ENCODE measurements around the gene GPATCH3.

Gene GPATCH3

GRCh38 chr1:26864610-26865480 is 35.4 kb downstream of the GPATCH3 start:
- no peaks in the 10 kb centered on the region for H3K9me3 ChIP-seq (ENCODE audit: severe bottlenecking)
- H3K27ac ChIP-seq: peak overlapping the region; percentile 95
- no peaks in the 10 kb centered on the region for H3K36me3 ChIP-seq
- peak; percentile 97 for DNase-seq
- no peaks in the 10 kb centered on the region for H3K27me3 ChIP-seq (ENCODE audit: insufficient read depth, low read depth, severe bottlenecking)
- TF ChIP-seq, protein P1, sequence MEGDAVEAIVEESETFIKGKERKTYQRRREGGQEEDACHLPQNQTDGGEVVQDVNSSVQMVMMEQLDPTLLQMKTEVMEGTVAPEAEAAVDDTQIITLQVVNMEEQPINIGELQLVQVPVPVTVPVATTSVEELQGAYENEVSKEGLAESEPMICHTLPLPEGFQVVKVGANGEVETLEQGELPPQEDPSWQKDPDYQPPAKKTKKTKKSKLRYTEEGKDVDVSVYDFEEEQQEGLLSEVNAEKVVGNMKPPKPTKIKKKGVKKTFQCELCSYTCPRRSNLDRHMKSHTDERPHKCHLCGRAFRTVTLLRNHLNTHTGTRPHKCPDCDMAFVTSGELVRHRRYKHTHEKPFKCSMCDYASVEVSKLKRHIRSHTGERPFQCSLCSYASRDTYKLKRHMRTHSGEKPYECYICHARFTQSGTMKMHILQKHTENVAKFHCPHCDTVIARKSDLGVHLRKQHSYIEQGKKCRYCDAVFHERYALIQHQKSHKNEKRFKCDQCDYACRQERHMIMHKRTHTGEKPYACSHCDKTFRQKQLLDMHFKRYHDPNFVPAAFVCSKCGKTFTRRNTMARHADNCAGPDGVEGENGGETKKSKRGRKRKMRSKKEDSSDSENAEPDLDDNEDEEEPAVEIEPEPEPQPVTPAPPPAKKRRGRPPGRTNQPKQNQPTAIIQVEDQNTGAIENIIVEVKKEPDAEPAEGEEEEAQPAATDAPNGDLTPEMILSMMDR (IDR thresholded peaks at IDR 0.05; ENCODE audit: low read depth, low read length): no peak
- peak overlapping the region; percentile 72 for H3K4me3 ChIP-seq (ENCODE audit: low read depth, low read length)

GRCh38 chr1:26863685-26864077 is 36.6 kb downstream of the GPATCH3 start:
- Histone ChIP-seq H3K27me3 (ENCODE audit: insufficient read depth, low read depth, severe bottlenecking) (no peaks in the 10 kb centered on the region), H3K4me3 (ENCODE audit: low read depth, low read length) (no peak overlapping the region), H3K36me3 (no peaks in the 10 kb centered on the region), H3K9me3 (ENCODE audit: severe bottlenecking) (no peaks in the 10 kb centered on the region), H3K27ac (no peak overlapping the region)
- DNase-seq: no peak
- TF ChIP-seq, protein P1 (IDR thresholded peaks at IDR 0.05; ENCODE audit: low read depth, low read length): no peak

GRCh38 chr1:26862781-26863684 is 37.2 kb downstream of the GPATCH3 start, which contains the start of gene SFN:
Gene SFN (plus strand): TSS chr1:26863149. CDS start chr1:26863213, 64 bp downstream.
- H3K4me3 ChIP-seq (ENCODE audit: low read depth, low read length): no peak within 1 kb of the TSS
- TF ChIP-seq, protein P1 (IDR thresholded peaks at IDR 0.05; ENCODE audit: low read depth, low read length): peak; percentile 55

DNA sequence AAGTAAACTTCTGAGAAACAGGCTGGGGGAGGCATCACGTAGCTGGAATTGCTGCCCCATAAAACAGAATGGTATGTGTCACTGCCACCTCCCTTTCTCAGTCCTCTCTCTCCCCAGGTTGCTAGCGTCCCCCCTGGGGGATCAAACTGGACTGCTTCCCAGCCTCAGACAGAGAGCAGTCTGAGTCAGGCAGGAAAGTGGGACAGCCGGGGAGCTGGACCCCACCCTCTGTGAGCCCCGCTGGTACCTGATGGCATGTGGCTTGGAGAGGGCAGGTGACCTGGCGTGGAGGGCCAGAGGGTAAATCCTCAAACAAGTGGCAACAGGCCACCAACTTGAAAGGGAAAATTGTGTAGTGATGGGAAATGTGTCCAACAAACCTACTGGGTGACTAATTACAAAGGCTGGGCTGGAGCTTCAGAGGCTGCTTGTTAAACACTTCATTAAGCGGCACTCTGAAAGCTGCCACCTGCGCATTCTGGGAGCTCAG is 38.3 kb downstream of the GPATCH3 start:
- no peak overlapping the region for H3K27ac ChIP-seq
- no peaks in the 10 kb centered on the region for H3K36me3 ChIP-seq
- no peaks in the 10 kb centered on the region for H3K27me3 ChIP-seq (ENCODE audit: insufficient read depth, low read depth, severe bottlenecking)
- no peak for DNase-seq
- no peaks in the 10 kb centered on the region for H3K9me3 ChIP-seq (ENCODE audit: severe bottlenecking)
- H3K4me3 ChIP-seq (ENCODE audit: low read depth, low read length): no peak overlapping the region
- TF ChIP-seq, protein P1 (IDR thresholded peaks at IDR 0.05; ENCODE audit: low read depth, low read length): no peak

More at GRCh38 chr1:26862781-26863684, 37.2 kb downstream of the GPATCH3 start, which contains the start of gene SFN:
- H3K27me3 ChIP-seq (ENCODE audit: insufficient read depth, low read depth, severe bottlenecking): no peaks in the 10 kb centered on the region
- no peak within 1 kb of the TSS; the same call in none of the 2 replicates for H3K27ac ChIP-seq
- H3K36me3 ChIP-seq: no peaks in the 10 kb centered on the region
- no peaks in the 10 kb centered on the region for H3K9me3 ChIP-seq (ENCODE audit: severe bottlenecking)
- DNase-seq: peak; percentile 47

GRCh38 chr1:26861286-26861701 is 39.0 kb downstream of the GPATCH3 start:
- Histone ChIP-seq H3K27ac (no peak overlapping the region), H3K27me3 (ENCODE audit: insufficient read depth, low read depth, severe bottlenecking) (no peaks in the 10 kb centered on the region)
- DNase-seq: no peak

More at GRCh38 chr1:26861286-26861701, 39.0 kb downstream of the GPATCH3 start:
- no peaks in the 10 kb centered on the region for H3K36me3 ChIP-seq
- TF ChIP-seq, protein P1 (IDR thresholded peaks at IDR 0.05; ENCODE audit: low read depth, low read length): peak; percentile 35; the same call in 1 of the 2 replicates
- no peaks in the 10 kb centered on the region for H3K9me3 ChIP-seq (ENCODE audit: severe bottlenecking)
- H3K4me3 ChIP-seq (ENCODE audit: low read depth, low read length): no peak overlapping the region
